ENCODE results near the gene MRTFA.

The MRTFA gene

GRCh38 chr22:40476341-40476740 lies 160.2 kb downstream of the MRTFA start:
- Histone ChIP-seq H3K27ac (ENCODE audit: insufficient read depth, low read length, poor library complexity, severe bottlenecking) (no peak overlapping the region), H3K4me3 (ENCODE audit: insufficient read depth, low read depth, low read length, poor library complexity, severe bottlenecking) (no peak overlapping the region), H3K9me3 (ENCODE audit: control insufficient read depth, low read length) (no peaks in the 10 kb centered on the region), H3K4me1 (ENCODE audit: control insufficient read depth, insufficient read depth, low read length, poor library complexity, severe bottlenecking) (no peaks in the 10 kb centered on the region), H3K27me3 (replicated peaks; ENCODE audit: control insufficient read depth, insufficient read depth, low read length, poor library complexity, severe bottlenecking) (no peaks in the 10 kb centered on the region), H3K36me3 (ENCODE audit: control insufficient read depth, insufficient read depth, low read length) (no peaks in the 10 kb centered on the region)
- no peak for DNase-seq

GRCh38 chr22:40473703-40474102 lies 162.8 kb downstream of the MRTFA start:
- no peak overlapping the region for H3K27ac ChIP-seq (ENCODE audit: insufficient read depth, low read length, poor library complexity, severe bottlenecking)
- H3K9me3 ChIP-seq (ENCODE audit: control insufficient read depth, low read length) = no peaks in the 10 kb centered on the region
- no peaks in the 10 kb centered on the region for H3K4me1 ChIP-seq (ENCODE audit: control insufficient read depth, insufficient read depth, low read length, poor library complexity, severe bottlenecking)
- H3K27me3 ChIP-seq (replicated peaks; ENCODE audit: control insufficient read depth, insufficient read depth, low read length, poor library complexity, severe bottlenecking) = no peaks in the 10 kb centered on the region
- DNase-seq = no peak
- H3K36me3 ChIP-seq (ENCODE audit: control insufficient read depth, insufficient read depth, low read length) = no peaks in the 10 kb centered on the region
- H3K4me3 ChIP-seq (ENCODE audit: insufficient read depth, low read depth, low read length, poor library complexity, severe bottlenecking) = no peak overlapping the region

DNA sequence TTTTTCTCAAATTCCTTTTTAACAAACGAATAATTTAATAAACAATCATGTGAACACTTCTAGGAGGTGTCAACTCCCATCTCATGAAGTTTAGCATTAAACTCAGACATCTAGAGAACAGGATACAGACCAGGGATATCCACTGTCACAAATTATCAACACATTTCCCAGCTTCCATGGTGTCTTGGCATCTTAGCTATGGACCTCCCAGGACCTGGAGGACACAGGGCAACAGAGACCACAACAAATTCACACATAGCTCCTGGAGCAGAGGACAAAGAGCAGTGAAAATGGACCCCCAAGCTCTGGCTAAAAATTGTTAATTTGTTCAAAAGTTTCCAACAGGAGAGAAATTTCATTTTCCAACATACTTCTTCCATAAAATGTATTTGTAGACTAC lies 163.9 kb downstream of the MRTFA start:
- no peak for DNase-seq
- no peak overlapping the region for H3K27ac ChIP-seq (ENCODE audit: insufficient read depth, low read length, poor library complexity, severe bottlenecking)
- H3K9me3 ChIP-seq (ENCODE audit: control insufficient read depth, low read length) = no peaks in the 10 kb centered on the region
- H3K4me1 ChIP-seq (ENCODE audit: control insufficient read depth, insufficient read depth, low read length, poor library complexity, severe bottlenecking) = no peaks in the 10 kb centered on the region
- H3K4me3 ChIP-seq (ENCODE audit: insufficient read depth, low read depth, low read length, poor library complexity, severe bottlenecking) = no peak overlapping the region
- no peaks in the 10 kb centered on the region for H3K36me3 ChIP-seq (ENCODE audit: control insufficient read depth, insufficient read depth, low read length)
- H3K27me3 ChIP-seq (replicated peaks; ENCODE audit: control insufficient read depth, insufficient read depth, low read length, poor library complexity, severe bottlenecking) = no peaks in the 10 kb centered on the region

DNA sequence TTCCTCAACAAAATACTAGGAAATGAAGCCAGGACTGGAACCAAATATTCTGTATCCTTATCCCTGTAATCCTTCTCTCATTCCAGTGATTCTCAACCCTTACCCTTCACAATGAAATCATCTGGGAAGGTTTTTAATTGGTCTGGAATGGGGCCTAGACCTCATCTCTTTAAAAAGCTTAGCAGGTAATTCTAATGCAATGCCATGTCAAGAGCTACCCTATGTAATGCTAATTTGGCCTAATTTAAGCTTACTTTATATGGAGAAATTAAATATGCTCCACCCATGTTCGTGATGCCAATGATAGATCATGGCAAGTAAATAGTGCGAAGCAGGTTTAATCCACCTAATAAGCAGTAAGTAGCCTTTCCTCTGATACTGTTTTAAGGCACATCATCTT lies 164.5 kb downstream of the MRTFA start:
- H3K27me3 ChIP-seq (replicated peaks; ENCODE audit: control insufficient read depth, insufficient read depth, low read length, poor library complexity, severe bottlenecking) = no peaks in the 10 kb centered on the region
- no peak for DNase-seq
- no peak overlapping the region for H3K4me3 ChIP-seq (ENCODE audit: insufficient read depth, low read depth, low read length, poor library complexity, severe bottlenecking)
- H3K9me3 ChIP-seq (ENCODE audit: control insufficient read depth, low read length) = no peaks in the 10 kb centered on the region
- no peak overlapping the region for H3K27ac ChIP-seq (ENCODE audit: insufficient read depth, low read length, poor library complexity, severe bottlenecking)
- no peaks in the 10 kb centered on the region for H3K36me3 ChIP-seq (ENCODE audit: control insufficient read depth, insufficient read depth, low read length)
- no peaks in the 10 kb centered on the region for H3K4me1 ChIP-seq (ENCODE audit: control insufficient read depth, insufficient read depth, low read length, poor library complexity, severe bottlenecking)

- Histone ChIP-seq H3K9me3 (ENCODE audit: control insufficient read depth, low read length) (no peaks in the 10 kb centered on the region), H3K27ac (ENCODE audit: insufficient read depth, low read length, poor library complexity, severe bottlenecking) (no peak overlapping the region), H3K27me3 (replicated peaks; ENCODE audit: control insufficient read depth, insufficient read depth, low read length, poor library complexity, severe bottlenecking) (no peaks in the 10 kb centered on the region), H3K36me3 (ENCODE audit: control insufficient read depth, insufficient read depth, low read length) (no peaks in the 10 kb centered on the region), H3K4me1 (ENCODE audit: control insufficient read depth, insufficient read depth, low read length, poor library complexity, severe bottlenecking) (no peaks in the 10 kb centered on the region), H3K4me3 (ENCODE audit: insufficient read depth, low read depth, low read length, poor library complexity, severe bottlenecking) (no peak overlapping the region)
- DNase-seq = no peak
Measured at GRCh38 chr22:40469181-40469580, 167.3 kb downstream of the MRTFA start.

GRCh38 chr22:40468616-40469015 lies 167.9 kb downstream of the MRTFA start:
- Histone ChIP-seq H3K27ac (ENCODE audit: insufficient read depth, low read length, poor library complexity, severe bottlenecking) (no peak overlapping the region), H3K27me3 (replicated peaks; ENCODE audit: control insufficient read depth, insufficient read depth, low read length, poor library complexity, severe bottlenecking) (no peaks in the 10 kb centered on the region), H3K4me3 (ENCODE audit: insufficient read depth, low read depth, low read length, poor library complexity, severe bottlenecking) (no peak overlapping the region), H3K9me3 (ENCODE audit: control insufficient read depth, low read length) (no peaks in the 10 kb centered on the region), H3K36me3 (ENCODE audit: control insufficient read depth, insufficient read depth, low read length) (no peaks in the 10 kb centered on the region), H3K4me1 (ENCODE audit: control insufficient read depth, insufficient read depth, low read length, poor library complexity, severe bottlenecking) (no peaks in the 10 kb centered on the region)
- no peak for DNase-seq

- peaks cover 2% of the 10 kb centered on the region for H3K4me1 ChIP-seq (ENCODE audit: control insufficient read depth, insufficient read depth, low read length, poor library complexity, severe bottlenecking)
- H3K4me3 ChIP-seq (ENCODE audit: insufficient read depth, low read depth, low read length, poor library complexity, severe bottlenecking) = no peak overlapping the region
Measured at GRCh38 chr22:40466976-40467375, 169.5 kb downstream of the MRTFA start.

GRCh38 chr22:40463683-40464082 lies 172.8 kb downstream of the MRTFA start:
- Histone ChIP-seq H3K27ac (ENCODE audit: insufficient read depth, low read length, poor library complexity, severe bottlenecking) (peak overlapping the region; percentile 73), H3K4me1 (ENCODE audit: control insufficient read depth, insufficient read depth, low read length, poor library complexity, severe bottlenecking) (peaks cover 29% of the 10 kb centered on the region), H3K36me3 (ENCODE audit: control insufficient read depth, insufficient read depth, low read length) (no peaks in the 10 kb centered on the region), H3K9me3 (ENCODE audit: control insufficient read depth, low read length) (no peaks in the 10 kb centered on the region), H3K4me3 (ENCODE audit: insufficient read depth, low read depth, low read length, poor library complexity, severe bottlenecking) (peak overlapping the region; percentile 71), H3K27me3 (replicated peaks; ENCODE audit: control insufficient read depth, insufficient read depth, low read length, poor library complexity, severe bottlenecking) (no peaks in the 10 kb centered on the region)
- DNase-seq = peak in 1 of 3 donors; percentile 16

More at GRCh38 chr22:40466976-40467375, 169.5 kb downstream of the MRTFA start:
- H3K27ac ChIP-seq (ENCODE audit: insufficient read depth, low read length, poor library complexity, severe bottlenecking) = no peak overlapping the region
- no peaks in the 10 kb centered on the region for H3K9me3 ChIP-seq (ENCODE audit: control insufficient read depth, low read length)
- no peak for DNase-seq
- no peaks in the 10 kb centered on the region for H3K27me3 ChIP-seq (replicated peaks; ENCODE audit: control insufficient read depth, insufficient read depth, low read length, poor library complexity, severe bottlenecking)
- no peaks in the 10 kb centered on the region for H3K36me3 ChIP-seq (ENCODE audit: control insufficient read depth, insufficient read depth, low read length)

DNA sequence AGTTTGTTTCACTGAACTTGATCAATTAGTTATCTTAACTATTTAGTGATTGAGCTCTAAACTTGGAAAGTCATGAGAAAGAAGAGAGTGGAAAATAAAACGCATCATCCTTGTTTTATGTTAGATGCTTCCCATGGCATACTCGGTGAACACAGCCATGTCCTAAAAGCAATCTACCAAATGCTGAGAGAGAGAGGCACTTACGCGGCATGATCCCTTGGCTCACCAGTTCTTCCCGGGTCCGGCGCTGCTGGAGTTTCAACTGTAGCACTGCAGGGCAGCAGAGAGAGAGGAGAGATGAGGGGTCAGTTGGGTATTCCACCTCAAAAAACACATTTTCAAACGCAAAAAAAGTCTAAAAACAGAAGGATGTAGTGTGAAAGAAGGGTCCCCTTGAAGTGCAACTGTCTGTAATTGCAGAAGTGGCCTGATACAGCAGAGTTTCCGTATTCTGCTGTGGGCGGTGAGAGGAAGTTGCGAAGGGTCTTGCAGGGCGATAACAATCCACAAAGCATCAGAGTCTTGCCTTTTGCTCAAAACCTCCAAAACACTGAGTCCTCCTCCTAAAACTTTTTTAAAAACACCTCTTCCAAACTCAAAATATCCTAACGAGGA lies 173.4 kb downstream of the MRTFA start:
- Histone ChIP-seq H3K4me1 (ENCODE audit: control insufficient read depth, insufficient read depth, low read length, poor library complexity, severe bottlenecking) (peaks cover 29% of the 10 kb centered on the region), H3K4me3 (ENCODE audit: insufficient read depth, low read depth, low read length, poor library complexity, severe bottlenecking) (peak overlapping the region; percentile 71), H3K36me3 (ENCODE audit: control insufficient read depth, insufficient read depth, low read length) (no peaks in the 10 kb centered on the region), H3K27ac (ENCODE audit: insufficient read depth, low read length, poor library complexity, severe bottlenecking) (peak overlapping the region; percentile 73), H3K27me3 (replicated peaks; ENCODE audit: control insufficient read depth, insufficient read depth, low read length, poor library complexity, severe bottlenecking) (no peaks in the 10 kb centered on the region), H3K9me3 (ENCODE audit: control insufficient read depth, low read length) (no peaks in the 10 kb centered on the region)
- peak in 2 of 3 donors; percentile 5 to 7 for DNase-seq

- Histone ChIP-seq H3K27ac (ENCODE audit: insufficient read depth, low read length, poor library complexity, severe bottlenecking) (peak overlapping the region; percentile 73), H3K4me3 (ENCODE audit: insufficient read depth, low read depth, low read length, poor library complexity, severe bottlenecking) (peak overlapping the region; percentile 71), H3K36me3 (ENCODE audit: control insufficient read depth, insufficient read depth, low read length) (no peaks in the 10 kb centered on the region), H3K4me1 (ENCODE audit: control insufficient read depth, insufficient read depth, low read length, poor library complexity, severe bottlenecking) (peaks cover 29% of the 10 kb centered on the region), H3K9me3 (ENCODE audit: control insufficient read depth, low read length) (no peaks in the 10 kb centered on the region), H3K27me3 (replicated peaks; ENCODE audit: control insufficient read depth, insufficient read depth, low read length, poor library complexity, severe bottlenecking) (no peaks in the 10 kb centered on the region)
- peak in 1 of 3 donors; percentile 4 for DNase-seq
Measured at GRCh38 chr22:40462195-40462984, 174.1 kb downstream of the MRTFA start.
